Activated CD4-positive, alpha-beta T cell treated with anti-CD3 and anti-CD28 coated beads, Interleukin-2, amount 50 U/mL, for 24 hours (primary cell): ENCODE measurements around the gene LMX1B.
"Not testable (repeated sequence)": the region's sequence is repeated elsewhere in the genome, so short reads cannot be mapped to it uniquely, and the experiment has no call there.

Experiments used
- DNase-seq, 2 donors: peaks; one replicate each; pipeline ENCODE4 v3.0.0-alpha.2; 2020; ENCODE audit warnings: low read depth in 1 of 2, low spot score in 1 of 2

The LMX1B gene

DNA sequence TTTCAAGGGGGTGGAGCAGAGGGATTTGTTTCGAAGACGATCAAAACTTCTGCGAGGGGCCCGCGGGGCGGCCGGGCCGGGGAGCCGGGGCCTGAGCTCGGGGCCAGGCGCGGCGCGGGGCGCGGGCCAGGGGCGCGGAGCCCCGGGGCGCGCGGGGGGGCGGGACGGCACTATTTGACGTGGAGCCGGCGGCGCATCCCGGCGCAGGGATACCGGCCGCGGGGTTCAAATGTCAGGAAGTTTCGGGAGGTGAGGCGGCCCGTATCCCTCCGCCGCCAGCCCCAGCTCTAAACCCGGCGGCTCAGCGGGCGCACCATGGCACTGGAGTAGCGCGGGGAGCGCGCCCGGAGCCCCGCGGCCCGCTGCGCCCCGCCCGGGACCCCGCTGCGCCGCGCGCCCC is at the start of gene LMX1B:
LMX1B (plus strand) TSS at position 278 of the 400 bp plus-strand sequence. CDS start 522 bp downstream, outside the sequence.
- DNase-seq: no peak

DNA sequence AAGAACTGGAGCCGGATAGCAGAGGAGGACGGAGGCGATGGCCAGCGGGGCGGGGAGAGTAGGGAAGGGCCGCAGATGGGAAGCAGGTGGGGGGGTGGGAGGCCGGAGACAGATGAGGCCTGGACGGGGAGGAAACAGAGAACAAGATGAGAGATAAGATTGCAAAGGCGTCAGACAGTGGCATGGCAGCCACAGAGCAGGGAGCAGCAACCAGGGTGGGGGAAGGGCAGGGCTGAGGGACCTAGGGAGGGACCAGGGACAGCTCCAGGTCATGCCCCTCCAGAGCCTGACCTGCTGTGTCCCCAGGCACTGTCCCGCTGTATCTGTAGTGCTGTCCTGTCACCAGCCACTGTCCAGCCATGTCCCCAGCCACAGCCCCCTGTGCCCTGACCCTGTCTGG is 49.6 kb upstream of the LMX1B start:
- no peak for DNase-seq

DNA sequence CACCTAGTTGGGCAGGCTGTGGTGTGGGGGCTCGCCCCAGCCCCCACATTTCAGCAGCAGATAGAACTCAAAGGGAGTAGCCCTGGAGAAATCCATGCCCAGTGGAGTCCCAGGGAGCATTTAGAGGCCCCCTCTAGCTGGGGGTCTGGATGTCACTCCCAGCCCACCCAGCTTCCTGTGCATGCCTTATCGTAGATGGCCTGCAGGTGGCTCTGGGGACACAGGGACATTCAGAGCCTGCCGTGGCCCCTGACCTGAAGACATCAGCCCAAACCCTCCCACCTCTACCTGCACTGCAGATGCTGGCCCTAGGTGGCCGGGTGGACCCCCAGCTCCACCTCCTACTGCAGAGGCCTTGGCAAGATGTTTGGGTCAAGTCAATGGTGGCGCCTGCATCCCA is 49.0 kb upstream of the LMX1B start:
- DNase-seq: no peak

DNA sequence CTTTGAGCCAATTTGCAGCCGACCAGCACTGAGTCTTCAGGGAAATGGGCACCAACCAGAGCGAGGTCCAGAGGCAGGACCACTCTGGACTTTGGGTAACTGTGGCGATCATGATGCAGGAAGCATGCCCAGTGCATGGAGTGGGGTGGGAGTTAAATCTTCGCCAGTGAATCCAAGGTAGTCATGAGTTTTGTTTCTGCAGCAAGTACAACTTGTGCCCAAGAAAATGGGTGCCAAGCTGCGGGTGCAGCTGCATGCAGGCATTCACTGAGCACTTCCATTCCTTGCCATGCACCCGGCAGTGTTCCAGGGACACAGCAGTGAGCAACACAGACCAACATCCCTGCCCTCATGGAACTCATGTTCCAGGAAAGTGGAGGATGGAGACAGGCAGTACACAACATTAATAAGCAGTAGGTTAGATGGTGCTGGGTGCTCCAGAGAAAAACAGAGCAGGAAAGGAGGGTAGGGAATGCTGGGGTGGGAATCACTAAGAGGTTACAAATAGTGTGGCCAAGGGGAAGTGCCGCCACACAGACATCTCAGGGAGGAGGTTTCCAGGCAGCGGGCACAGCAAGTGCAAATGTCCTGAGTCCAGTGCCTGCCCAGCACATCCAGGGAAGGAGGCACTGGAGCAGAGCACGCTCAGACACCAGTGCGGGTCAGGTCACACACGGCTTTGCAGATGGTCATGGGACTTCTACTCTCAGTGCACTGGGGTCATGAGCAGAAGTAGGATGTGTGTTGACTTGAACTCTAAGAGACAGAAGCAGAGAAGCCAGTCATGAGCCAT is 48.2 kb upstream of the LMX1B start:
- no peak for DNase-seq

DNA sequence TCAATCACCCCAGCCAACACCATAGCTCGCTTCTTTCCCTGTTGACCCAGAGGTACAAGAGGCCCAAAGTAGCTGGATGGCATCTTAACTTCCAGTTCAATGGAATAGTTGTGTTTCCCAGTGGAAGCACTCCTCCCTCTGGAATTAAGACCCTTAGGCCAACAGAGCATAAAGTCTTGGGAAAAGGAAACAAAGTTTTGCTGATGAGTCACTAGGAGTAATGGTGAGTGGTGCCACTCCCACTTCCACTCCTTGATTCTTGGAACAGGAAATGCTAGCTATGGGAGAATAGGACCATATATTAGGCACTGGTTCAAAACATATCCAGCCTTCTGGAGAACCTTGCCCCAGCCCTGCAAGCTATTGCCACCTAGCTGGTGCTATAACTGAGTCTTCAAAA is 44.7 kb upstream of the LMX1B start:
- no peak for DNase-seq

DNA sequence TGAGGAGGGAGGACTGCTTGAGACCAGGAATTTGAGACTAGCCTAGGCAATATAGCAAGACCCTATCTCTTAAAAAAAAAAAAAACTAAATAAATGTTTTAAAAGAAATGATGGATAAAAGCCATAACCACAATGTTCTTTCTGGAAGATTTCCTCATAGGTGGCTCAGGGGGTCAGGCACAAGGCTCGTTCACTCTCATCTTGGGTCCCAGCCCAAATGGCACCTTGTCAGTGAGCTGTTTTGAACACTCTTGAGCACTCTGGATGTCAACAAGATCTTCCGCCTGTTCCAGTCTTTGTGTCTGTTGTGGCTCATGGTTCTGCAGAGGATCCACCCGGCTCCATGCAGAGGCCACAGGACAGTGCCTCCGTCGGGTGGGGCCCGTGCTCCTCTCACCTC is 35.7 kb upstream of the LMX1B start:
- no peak for DNase-seq

DNA sequence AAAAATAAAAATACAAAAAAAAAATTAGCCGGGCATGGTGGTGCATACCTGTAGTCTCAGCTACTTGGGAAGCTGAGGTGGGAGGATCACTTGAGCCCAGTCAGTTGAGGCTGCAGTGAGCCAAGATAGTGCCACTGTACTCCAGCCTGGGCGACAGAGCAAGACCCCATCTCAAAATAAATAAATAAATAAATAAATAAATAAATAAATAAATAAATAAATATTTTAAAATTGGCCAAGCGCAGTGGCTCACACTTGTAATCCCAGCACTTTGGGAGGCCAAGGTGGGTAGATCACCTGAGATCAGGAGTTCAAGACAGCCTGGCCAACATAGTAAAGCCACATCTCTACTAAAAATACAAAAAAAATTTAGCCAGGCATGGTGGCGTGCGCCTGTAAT is 33.4 kb upstream of the LMX1B start:
- not testable (repeated sequence) for DNase-seq

DNA sequence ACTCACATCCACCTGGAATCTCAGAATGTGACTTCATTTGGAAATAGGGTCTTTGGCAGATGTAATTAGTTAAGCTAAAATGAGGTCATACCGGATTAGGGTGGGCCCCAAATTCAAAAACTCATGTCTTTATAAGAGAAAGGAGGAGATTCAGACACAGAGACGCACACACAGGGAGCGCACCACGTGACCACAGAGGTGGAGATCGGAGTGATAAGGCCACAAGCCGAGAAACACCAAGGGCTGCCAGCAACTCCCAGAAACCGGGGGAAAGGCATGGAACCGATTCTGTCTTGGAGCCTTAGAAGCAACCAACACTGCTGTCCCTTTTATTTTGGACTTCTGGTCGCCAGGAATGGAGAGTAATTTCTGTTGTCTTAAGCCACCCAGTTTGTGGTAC is 31.8 kb upstream of the LMX1B start:
- DNase-seq: no peak

DNA sequence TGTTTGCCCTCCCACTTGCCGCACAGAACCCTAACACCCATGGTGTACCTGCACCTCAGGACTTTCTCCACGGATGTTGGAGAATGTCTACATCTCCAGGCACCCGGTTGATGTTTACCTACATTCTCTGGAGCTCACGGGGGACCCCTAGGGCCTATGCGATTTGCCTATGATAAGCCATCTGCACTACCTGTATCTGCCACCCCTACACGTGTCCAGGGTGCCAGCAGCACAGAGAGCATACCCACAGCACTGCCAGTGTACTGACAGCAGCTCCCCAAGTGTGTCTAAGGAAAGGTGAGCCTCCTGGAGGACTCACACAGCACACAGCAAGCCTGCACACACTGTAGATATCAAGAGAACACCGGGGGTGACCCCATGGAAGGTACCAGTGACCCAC is 31.3 kb upstream of the LMX1B start:
- DNase-seq: no peak

DNA sequence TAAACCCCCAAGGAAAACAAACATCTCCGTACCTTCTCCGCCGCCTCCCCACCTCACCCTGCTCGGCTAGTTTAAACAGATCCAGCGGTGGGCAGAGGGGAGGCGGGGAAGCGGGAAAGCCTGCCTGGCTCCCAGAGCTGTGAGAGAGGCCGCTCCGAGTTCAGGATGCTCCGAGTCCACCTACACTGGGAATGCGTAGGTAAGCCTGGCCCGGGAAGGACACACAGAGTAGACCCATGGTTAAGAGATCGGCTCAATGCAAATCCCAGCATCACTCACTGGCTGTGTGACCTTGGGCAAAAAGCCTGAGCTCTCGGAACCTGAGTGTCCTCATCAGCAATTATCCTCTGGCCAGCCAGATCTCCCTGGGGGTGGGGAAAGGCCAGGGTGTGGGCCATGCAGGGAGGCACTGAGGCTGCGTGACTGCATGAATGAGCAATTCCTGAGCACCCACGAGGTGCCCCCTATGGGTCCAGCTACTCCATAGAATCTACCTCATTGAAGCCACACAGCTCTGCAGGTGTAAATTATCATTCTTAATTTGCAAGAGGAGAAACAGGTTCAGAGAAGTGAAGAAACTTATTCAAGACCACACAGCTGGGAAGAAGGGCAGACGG is 30.5 kb upstream of the LMX1B start:
- DNase-seq: no peak

DNA sequence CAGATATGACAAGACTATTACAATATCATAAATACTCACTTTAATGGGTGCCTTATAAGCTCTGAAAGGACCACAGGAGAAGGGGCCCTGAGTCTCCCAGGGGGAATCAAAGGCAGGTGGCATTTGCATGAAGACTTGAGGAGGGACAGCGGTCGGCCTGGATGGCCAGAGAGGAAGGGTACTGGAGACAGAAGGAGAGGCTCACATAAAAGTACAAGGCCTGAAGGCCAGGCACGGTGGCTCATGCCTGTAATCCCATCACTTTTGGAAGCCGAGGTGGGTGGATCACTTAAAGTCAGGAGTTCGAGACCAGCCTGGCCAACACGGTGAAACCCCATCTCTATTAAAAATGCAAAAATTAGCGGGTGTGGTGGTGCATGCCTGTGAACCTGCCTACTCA is 29.1 kb upstream of the LMX1B start:
- no peak for DNase-seq

DNA sequence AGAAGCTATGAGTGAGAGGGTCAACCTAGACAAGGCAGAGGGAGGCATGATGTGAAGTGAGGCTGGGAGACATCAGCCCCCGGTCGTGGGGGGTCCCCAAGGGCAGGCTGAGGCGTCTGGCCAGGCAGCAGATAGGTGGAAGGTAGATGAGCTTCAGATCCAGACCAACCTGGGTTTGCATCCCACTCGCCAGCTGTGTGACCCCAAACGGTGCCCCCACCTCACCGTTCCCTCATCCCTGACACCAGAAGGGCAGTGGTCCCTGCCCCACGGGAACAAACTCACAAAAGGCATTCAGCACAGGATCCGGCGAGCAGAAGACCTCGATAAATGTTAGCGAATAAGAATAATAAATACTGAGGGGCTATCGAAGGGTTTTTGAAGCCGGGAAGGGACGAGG is 27.5 kb upstream of the LMX1B start:
- no peak for DNase-seq

DNA sequence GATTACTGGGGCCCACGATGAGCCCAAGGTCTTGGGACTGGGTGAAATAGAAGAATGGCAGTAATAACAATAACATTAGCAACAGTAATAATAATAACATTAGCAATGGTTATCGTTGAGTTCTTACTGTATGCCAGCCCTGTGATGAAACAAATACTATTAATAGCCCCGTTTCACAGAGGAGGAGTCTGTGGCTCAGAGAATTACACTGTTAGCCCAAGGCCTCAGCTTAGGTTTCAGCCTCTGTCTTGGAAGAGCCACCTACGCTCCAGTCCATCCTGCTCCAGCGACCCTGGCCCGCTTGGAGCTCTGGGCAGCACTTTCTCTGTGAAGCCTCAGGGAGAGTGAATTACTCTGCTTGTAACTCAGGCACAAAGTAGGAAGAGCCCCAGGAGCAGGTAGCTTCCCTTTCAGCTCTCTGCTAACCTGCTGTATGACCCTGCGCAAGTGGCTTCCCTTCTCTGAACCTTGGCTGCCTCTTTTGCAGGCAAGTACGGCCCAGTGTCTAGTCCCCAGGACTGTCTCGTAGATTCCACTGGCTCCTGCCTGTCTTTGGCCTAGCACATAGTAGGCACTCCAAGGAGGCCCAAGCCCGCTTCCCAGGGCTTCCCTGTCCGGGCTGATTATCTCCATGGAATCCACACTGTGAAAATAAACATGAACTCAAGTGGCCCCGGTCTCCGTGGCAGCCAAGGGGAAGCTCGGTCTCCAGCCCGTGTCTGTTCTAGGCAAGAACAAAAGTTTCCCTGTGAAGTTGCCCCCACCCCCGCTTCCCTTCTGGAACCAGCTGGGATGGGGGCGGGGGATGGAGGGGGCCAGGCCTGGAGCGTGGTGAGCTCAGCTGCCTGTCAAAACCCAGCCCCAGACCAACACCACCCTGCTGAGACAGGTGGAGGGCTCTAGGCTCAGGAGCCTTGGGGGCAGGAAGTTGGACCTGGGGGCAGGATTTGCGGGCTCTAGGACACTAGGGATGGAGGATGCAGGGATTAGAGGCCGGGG is 26.2 kb upstream of the LMX1B start:
- no peak for DNase-seq

DNA sequence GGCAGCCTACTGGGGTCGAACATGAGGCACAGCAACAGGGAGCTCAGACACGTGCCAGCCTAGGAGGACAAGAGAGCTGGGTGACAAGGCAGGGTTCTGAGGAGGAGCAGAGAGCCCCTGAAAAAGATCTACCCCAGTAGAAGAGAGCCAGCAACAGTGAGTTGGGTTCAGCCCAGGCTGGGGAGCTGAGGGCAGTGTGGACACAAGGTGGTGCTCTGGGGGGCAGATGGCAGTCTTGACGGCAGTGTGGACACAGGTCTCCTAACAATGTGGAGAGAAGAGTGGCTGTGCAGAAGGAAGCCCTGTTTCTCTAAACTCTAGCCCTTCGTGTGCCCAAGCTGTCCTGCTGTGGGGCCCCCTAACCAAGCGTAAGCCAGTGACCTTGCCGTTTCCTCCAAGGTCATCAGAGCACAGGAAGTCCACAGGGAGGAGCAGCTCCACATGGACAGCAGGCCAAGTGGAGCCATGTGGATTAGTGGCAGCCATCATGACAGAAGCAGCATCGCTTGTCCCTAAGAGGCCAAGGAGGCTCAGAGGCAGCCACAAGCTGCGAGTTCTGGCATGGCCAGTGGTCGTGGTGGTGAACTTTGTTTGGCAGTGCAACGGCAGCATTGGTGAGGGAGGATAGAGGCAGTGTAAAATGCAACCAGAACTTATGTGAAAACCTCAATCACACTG is 25.1 kb upstream of the LMX1B start:
- DNase-seq: no peak

DNA sequence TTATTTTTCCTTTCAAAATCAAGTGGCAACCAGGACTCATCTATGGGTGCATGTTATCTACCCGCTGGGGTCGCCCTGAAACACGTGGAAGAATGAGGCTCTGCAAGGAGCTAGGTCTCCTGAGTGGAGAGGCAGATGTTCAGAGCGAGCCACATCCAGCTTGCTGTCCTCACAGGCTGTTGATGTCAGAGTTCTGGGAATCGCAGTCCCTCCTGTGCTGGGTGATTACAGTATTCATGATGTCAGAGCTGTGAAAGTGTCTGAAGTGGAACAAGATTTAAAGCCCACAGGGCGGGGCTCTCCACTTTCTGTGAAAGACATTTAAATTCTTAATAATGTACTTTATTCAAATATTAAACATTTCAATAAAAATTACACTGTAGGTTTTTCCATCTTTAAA is 24.4 kb upstream of the LMX1B start:
- DNase-seq: no peak

DNA sequence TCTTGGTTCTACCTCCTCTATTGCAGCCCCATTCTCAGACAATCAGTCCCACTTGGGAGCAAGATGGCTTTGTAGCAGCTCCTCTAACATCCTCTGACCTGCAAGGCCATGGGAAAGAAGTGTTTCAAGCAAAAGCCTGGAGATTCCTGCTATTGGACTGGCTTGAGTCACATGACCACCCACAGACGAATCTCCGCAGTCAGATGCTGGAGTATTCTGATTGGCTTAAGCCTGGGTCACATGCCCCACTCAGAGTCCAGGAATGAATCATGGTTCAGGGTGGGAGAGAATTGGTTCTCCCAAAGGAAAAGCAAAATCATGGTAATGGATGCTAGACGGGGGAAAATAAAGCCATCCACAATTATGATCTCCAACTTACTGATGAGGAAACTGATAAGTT is 22.6 kb upstream of the LMX1B start:
- no peak for DNase-seq

DNA sequence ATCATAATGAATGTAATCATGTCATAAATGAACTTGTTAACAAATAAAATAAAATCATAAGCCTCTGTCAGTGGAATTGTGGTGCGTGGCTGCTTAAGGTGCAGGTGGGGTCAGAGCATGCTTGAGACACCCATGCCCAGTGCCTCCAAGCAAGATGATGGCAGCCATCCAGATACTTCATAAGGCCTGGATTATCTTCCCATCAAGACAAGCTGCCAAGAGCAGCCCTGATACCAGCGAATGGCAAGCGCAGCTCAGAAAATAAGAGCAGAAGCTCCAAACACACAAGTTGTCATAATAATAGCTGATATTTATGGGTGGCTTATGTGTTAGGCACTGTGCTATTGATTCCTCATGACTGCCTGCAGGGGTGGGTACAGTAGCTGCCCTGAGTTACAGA is 21.8 kb upstream of the LMX1B start:
- no peak for DNase-seq

DNA sequence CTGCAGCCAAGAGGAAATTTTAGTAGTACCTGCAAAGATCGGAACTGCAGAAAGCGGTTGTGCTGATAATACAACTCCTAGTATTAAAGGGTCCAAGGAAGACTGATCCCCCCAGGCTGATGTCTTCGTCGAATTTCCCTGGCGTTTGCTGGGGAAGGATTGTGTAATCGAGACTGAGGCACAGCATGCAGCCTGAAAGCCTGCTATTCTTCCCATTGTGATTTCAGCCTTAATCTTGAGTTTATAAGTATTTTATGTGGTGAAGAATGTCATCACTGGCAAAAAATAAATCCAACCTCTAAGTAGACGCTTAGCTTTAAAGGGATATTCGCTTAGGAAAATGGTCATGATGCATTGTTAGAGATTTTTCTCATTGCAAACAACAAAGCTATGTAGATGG is 21.3 kb upstream of the LMX1B start:
- DNase-seq: no peak

DNA sequence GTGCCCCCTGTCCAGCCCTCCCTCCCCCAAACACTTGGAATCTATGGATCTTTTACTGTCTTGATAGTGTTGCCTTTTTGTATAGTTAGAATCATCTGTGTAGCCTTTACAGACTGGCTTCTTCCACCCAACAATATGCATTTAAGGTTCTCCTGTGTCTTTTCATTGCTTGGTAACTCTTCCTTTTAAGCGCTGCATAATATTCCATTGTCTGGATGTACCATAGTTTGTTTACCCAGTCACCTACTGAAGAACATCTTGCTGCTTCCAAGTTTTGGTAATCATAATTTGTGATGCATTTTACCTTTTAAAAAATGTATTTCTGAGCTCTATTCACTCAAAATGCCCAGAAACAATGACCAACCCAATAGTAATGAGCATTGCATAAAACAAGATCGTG is 17.7 kb upstream of the LMX1B start:
- no peak for DNase-seq

DNA sequence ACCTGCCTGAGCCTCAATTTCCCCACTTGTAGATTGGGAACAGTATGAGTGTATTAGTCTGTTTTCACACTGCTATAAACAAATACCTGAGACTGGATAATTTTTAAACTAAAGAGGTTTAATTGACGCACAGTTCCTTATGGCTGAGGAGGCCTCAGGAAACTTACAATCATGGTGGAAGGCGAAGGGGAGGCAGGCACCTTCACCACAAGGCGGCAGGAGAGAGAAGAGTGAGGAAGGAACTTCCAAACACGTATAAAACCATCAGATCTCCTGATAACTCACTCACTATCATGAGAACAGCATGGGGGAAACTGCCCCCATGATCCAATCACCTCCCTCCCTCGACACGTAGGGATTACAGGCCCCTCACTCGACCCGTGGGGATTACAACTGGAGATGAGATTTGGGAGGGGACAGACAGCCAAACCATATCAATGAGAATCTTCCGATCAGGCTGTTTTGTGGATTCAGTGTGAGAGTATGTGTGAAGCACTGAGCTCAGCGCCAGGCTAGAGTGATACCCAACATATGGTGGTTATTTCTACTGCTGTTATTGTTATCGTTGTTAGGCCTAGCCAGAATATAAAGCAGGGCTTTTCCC is 14.6 kb upstream of the LMX1B start:
- DNase-seq: no peak
